ENCODE data around the gene CKB. TPM values are rescaled to one million over a fixed set of nuclear protein-coding genes. Genes with fewer than 3 reads are reported as not detected.

Gene CKB
- total RNA-seq, 2 donors from 2014 or later: 546 to 707 TPM

DNA sequence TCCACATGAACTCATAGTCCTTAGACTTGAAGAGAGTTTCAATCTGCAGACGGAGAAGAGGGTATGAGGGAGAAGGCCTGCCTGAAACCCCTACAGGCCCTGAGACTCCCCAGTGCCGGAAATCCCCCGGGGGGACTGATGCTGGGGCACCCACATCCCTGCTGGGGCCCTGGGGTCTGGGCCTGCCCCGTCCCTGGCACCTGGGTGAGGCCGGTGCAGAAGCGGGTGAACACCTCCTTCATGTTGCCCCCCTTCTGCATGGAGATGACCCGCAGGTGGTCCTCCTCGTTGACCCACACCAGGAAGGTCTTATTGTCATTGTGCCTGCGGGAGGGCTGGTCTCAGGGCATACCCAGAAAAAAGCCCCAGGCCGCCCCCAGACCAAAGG lies 2.4 kb downstream of the CKB start:
- H3K4me1 ChIP-seq: peaks cover 0 to 81% of the 10 kb centered on the region in 2 donors
- H3K27ac ChIP-seq: peak overlapping the region; percentile 84 to 90
- no peak for DNase-seq (ENCODE audit: low spot score)
- TF ChIP-seq, protein P1, sequence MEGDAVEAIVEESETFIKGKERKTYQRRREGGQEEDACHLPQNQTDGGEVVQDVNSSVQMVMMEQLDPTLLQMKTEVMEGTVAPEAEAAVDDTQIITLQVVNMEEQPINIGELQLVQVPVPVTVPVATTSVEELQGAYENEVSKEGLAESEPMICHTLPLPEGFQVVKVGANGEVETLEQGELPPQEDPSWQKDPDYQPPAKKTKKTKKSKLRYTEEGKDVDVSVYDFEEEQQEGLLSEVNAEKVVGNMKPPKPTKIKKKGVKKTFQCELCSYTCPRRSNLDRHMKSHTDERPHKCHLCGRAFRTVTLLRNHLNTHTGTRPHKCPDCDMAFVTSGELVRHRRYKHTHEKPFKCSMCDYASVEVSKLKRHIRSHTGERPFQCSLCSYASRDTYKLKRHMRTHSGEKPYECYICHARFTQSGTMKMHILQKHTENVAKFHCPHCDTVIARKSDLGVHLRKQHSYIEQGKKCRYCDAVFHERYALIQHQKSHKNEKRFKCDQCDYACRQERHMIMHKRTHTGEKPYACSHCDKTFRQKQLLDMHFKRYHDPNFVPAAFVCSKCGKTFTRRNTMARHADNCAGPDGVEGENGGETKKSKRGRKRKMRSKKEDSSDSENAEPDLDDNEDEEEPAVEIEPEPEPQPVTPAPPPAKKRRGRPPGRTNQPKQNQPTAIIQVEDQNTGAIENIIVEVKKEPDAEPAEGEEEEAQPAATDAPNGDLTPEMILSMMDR (IDR thresholded peaks at IDR 0.05): no peak
- peaks cover 4% of the 10 kb centered on the region for H3K36me3 ChIP-seq
- no peaks in the 10 kb centered on the region for H3K27me3 ChIP-seq
- H3K9me3 ChIP-seq: no peaks in the 10 kb centered on the region
- peak overlapping the region in 1 of 2 donors; percentile 63 for H3K4me3 ChIP-seq

DNA sequence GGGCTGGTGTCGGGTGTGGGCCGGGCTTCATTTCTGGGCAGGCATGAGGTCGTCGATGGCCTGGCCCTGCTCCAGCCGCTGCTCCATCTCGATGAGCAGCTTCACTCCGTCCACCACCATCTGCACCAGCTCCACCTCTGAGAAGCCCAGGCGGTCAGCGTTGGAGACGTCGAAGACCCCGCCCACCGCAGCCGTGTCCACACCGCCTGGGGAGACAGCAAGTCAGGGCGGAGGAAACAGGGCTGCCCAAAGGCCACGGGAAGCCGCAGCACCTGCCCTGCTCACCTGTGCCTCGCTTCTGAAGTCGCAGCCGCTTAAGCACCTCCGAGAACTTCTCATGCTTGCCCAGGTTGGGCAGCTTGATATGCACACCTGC lies 2.8 kb downstream of the CKB start:
- peaks cover 4% of the 10 kb centered on the region for H3K36me3 ChIP-seq
- TF ChIP-seq, protein P1 (IDR thresholded peaks at IDR 0.05): no peak
- DNase-seq (ENCODE audit: low spot score): no peak
- H3K4me3 ChIP-seq: no peak overlapping the region
- no peaks in the 10 kb centered on the region for H3K9me3 ChIP-seq
- H3K27me3 ChIP-seq: no peaks in the 10 kb centered on the region
- peak overlapping the region; percentile 84 to 90 for H3K27ac ChIP-seq
- H3K4me1 ChIP-seq: peaks cover 0 to 81% of the 10 kb centered on the region in 2 donors

DNA sequence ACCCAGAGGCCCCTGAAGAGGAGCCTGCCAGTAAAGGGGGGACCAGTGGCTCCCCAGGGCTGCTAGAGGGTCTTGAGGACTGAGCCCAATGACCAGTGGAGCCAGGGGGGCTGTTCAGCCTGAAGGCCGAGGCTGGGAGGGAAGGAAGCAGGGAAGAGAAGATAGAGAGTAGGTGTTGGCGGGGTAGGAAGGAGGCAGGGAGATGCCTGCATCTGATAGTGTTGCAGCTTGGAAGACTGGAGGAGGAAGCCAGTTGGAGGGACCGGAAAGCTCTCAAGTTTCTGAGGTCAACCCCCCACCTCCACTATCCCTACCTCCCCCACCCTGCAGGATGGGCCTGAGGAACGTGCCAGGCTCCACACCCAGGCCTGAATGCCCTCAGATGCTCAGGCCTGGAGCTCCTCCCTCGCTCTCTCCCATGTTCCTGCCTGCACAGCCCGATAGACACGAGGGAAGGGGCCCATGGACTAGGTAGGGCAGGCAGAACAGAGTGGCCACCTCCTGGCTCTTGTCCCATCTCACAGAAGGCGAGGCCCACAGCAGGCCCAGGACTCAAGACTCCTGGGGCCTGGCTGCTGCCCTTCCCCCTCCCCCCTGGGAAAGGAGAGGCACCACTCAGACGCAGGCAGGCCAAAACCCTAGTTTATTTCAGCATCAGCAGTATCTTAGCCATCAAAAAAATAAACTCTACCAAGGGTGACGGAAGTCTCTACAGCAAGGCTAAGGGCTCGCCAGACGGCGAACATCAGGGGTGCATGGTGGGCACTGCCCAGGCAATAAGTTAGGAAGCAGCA lies 3.4 kb downstream of the CKB start:
- TF ChIP-seq, protein P1 (IDR thresholded peaks at IDR 0.05): no peak
- peak overlapping the region in 1 of 2 donors; percentile 84 for H3K27ac ChIP-seq
- H3K4me1 ChIP-seq: peaks cover 0 to 76% of the 10 kb centered on the region in 2 donors
- no peak overlapping the region for H3K4me3 ChIP-seq
- peaks cover 4% of the 10 kb centered on the region for H3K36me3 ChIP-seq
- H3K9me3 ChIP-seq: no peaks in the 10 kb centered on the region
- DNase-seq (ENCODE audit: low spot score): no peak
- no peaks in the 10 kb centered on the region for H3K27me3 ChIP-seq

DNA sequence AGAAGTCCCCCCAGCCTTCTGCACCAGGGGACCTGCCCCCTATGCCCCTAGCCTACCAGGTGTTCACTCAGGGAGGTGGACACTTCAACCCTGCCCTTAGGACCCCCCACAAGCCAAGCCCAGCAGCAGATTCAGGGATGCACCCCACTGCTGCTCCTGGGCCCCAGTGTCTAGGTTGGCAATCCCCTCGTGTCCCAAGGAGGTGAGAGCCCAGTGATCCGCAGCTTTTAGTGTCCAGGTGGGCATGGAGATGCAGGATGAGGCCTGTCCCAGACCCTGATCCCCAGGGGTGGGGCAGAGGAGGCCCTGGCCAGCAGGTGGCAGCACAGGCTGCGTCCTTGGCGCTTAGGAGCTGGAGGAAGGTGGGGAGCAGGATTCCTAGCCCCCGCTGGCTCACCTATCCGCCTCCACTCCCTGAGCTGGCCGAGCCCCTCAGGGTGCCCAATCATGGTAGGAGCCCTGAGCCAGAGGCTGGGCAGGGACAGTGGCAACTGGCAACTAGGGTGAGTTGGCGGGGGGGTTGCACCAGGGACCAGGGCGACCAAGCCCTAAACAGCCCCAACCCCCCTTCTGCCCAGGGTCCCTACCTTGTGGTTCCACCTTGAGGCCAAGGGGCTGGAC lies 4.1 kb downstream of the CKB start:
- DNase-seq (ENCODE audit: low spot score): no peak
- Histone ChIP-seq H3K27me3 (no peaks in the 10 kb centered on the region), H3K4me1 (peaks cover 0 to 81% of the 10 kb centered on the region in 2 donors), H3K4me3 (no peak overlapping the region), H3K9me3 (no peaks in the 10 kb centered on the region), H3K36me3 (peaks cover 4% of the 10 kb centered on the region), H3K27ac (peak overlapping the region; percentile 45 to 84)
- TF ChIP-seq, protein P1 (IDR thresholded peaks at IDR 0.05): peak; percentile 90 to 95

DNA sequence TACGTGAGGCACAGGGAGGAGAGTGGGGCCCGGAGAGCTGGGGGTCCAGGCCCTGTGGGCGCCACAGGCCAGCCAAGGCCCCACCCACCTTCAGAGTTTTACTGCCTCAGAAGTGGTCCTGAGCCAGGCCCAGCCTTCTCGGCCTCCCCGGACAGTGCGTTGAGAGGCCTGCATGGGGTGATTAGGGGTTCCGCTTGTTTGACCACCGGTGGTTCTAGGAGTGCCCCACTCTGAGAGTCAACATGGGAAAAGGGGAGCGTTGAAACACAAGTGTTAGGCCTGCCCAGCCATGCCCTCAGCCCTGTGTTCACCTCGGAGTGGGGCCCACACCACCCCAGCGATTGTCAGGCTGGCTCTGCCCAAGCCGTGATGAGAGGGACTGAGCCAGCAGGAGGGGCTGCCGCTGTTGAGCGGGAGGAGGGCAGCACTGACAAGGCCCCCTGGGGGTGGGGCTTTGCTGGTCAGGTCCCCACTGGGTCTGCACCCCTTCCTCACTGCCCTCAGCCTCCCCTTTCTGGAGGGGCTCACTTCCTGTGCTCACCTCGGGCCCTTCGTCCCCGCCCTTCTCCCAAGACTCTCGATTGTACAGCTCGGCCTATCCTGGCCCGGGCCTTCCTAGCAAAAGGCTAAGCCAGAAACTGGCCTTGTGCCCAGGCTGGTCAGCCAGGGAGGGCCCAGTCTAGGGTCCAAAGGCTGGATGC lies 4.8 kb downstream of the CKB start:
- no peak overlapping the region for H3K4me3 ChIP-seq
- H3K36me3 ChIP-seq: peaks cover 4% of the 10 kb centered on the region
- H3K27me3 ChIP-seq: no peaks in the 10 kb centered on the region
- peak overlapping the region; percentile 45 to 84 for H3K27ac ChIP-seq
- no peaks in the 10 kb centered on the region for H3K9me3 ChIP-seq
- peaks cover 0 to 83% of the 10 kb centered on the region in 2 donors for H3K4me1 ChIP-seq
- TF ChIP-seq, protein P1 (IDR thresholded peaks at IDR 0.05): no peak
- no peak for DNase-seq (ENCODE audit: low spot score)

Measured in right atrium auricular region (tissue), 2 donors.